ENCODE measurements around the gene TPM1.

The TPM1 gene

DNA sequence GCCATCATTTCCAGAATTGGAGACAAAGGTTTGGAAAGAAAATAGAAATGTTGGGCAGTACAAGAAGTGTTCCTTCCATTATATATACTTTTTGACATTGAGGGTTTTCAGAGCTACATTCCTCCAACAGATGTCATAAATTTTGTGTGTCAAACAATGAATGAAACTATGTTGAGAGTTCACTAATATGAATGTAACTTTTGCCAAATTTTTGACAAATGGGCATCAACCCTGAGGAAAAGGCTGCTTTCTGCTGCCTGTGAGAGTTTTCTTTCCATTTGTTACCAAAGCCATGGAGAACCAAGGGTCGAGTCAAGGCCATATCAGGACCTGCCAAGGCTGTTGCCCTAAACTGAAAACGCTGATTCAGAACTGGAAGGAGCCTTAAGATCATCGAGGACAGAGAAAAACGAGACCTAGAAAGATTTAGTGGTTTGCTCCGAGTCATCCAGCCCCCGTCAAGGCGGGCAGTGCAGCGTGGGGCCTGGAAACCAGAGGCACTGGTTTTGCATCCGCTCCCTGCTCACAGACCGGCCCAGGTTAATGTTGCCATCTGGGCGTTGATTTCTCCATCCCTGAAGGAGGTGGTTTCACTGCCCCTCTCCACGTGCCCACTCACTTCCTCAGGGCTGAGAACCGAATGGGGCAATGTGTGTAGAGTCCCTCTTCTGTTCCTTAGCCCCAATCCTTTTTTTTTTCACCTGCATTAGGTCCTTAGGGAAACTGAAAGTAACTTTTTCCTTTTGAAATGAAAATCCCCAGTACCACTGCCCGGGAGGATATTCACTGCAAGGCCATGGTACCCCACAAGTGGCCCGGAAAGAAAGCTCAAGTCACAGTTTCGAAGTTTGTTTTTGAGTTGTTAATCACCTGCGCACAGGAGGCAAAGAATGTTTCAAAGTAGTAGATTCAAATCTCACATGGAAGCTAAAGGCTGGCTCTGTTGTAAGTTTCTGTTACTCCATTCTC is 32.8 kb downstream of the TPM1 start:
- no peak for DNase-seq (ENCODE audit: low read depth in 3 of 3)

DNA sequence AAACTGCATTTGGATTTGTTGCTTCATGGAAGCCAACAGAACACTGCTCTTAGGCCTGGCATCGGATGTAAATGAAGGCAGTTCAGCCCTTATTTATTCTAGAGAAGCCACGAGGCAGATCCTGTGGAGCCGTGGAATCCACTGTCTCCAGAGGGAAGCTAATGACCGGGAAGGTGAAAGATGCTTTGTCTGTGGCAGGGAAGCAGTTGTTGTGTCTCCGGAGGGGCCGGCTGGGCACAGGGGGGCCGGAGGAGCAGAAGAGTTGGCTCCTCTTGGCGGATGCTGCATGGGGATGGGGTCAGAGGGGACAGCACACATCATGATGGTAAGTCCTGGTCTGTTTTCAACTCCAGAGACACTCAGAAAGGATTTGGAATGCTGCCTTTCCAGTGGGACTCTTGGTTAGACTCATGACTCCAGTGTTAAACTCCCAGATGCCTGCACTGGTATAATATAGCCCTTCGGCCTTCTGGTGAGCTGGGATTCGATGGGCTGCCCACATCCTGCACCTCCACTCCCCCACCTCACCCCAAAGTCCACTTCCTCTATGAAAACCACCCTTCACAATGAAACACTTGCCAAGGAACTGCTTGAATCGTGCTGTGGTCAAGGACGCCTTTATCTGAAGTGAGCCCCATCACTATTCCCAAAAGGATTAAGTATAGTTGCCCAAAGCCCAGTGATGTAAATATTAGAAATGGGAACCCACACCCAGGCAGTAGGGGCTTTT is 33.6 kb downstream of the TPM1 start:
- no peak for DNase-seq (ENCODE audit: low read depth in 3 of 3)

DNA sequence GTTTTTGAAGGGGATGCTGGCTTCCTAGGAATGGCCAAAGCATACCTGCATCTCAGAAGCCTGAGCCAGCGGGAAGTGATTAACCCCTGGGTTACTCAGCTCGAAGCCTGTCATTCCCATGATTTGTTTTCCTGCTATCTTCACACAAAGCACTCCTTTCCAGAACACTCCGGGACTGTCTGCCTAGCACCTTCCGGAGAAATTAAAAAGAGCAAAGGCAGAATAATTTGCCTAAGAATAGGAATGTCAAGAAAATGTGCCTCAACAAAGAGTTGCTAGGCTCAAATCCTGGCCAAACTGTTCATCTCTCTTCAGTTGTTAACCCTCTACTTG is 34.1 kb downstream of the TPM1 start:
- no peak for DNase-seq (ENCODE audit: low read depth in 3 of 3)

DNA sequence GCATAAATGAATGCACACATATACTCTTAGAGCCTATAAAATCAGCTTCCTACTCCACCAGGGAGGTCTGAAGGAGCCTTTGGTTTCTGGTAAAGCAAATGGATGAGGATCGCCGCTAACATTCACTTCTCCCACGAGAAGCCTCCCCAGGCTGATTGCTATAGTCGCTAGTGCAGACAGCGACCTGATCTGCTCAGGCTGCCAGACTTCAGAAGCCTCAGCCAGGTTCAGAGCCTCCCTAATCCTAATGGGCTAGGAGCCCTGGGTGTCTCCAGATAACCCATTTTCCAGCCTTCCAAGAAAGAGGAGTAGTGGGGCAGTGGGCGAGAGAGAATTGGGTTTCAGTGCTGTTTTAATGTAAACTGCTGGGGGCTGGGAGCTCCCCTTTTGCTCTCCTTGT is 35.4 kb downstream of the TPM1 start:
- no peak for DNase-seq (ENCODE audit: low read depth in 3 of 3)

DNA sequence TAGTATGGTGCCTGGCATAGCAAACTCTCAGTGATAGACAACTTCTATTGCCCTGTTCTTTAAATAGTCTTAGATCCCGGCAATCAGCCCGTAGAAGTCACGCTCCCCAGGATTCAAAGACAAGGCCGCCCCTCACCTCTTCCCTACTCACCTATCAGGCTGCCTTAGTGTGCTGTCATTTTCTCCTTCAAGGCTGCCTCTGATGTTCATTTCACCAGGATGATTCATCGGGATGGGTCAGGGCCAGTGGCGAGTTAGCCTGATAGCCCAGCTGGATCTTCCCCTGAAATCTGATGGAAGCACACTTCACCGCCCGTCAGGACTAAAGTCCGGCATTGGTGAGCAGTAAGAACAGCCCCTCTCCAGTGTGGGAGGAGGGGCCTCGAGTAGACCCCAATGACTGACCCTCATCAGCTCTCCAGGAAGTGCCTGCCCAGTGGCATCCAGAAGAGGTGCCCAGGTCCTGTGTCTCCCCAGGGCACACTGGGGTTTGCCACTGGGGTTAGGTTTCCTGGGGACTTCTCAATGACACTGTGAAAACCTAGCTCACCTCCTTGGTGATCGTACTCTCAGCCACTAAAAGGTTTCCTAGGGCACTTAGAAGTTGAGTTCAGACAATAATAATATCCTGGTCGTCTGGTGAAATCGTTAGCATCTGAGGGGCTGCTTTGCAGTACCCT is 37.5 kb downstream of the TPM1 start:
- no peak for DNase-seq (ENCODE audit: low read depth in 3 of 3)

DNA sequence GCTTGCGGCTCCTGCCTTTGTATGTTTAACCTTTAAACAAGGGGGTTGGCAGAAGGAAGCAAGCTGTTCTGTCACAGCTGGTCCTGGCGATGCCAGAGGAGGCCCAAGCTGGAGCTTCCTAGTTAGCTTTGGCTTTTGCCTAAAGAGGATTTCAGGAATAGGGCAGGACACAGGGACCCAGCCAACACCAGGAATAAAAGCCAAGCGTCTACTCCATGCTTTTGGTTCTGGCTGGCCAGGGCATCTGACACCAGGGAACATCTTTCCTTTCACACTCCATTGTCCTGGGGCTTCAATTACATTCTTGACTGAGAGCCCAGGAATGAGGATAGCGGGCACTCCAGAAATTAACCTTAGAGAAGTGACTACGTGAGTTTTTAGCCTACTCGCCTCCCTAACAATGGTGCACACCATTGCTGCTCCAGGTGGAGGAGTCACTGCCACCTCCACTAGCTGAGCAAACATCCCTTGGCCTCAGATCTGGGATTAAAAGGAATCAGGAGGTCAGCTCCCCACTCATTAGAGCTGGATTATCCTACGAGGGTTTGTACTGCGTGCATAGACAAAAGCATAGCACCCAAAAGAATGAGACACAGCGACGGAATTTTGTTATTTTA is 38.2 kb downstream of the TPM1 start:
- no peak for DNase-seq (ENCODE audit: low read depth in 3 of 3)

DNA sequence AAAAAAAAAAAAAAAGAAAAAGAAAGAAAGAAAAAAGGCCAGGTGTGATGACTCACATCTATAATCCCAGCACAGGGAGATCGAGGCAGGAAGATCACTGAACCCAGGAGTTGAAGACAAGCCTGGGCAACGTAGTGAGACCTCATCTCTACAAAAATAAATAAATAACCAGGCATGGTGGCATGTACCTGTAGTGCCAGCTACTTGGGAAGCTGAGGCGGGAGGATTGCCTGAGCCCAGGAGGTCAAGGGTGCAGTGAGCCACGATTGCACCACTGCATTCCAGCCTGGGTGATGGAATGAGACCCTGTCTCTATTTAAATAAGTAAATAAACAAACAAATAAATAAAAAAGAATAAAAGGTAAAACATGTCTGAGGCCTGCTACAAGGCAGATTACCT is 39.8 kb downstream of the TPM1 start:
- DNase-seq (ENCODE audit: low read depth in 3 of 3): no peak

DNA sequence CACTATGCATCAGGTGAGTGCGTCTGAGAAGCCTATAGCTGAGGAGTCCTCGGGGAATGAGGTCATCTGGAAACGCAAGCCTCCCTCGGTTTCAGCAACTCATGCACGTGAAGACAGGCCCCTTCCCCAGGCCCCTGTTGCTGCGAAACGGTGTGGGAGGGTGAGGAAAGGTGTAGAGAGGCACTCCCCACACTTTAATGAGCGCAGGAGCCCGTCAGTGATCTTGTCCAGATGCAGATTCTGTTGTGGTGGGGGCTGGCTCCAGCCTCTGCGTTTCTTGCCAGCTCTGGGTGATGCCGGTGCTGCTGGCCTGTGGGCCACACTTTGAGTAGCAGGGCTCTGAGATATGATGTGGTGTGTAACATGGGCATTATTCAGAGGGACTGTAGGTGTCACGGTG is 40.5 kb downstream of the TPM1 start:
- no peak for DNase-seq (ENCODE audit: low read depth in 3 of 3)

DNA sequence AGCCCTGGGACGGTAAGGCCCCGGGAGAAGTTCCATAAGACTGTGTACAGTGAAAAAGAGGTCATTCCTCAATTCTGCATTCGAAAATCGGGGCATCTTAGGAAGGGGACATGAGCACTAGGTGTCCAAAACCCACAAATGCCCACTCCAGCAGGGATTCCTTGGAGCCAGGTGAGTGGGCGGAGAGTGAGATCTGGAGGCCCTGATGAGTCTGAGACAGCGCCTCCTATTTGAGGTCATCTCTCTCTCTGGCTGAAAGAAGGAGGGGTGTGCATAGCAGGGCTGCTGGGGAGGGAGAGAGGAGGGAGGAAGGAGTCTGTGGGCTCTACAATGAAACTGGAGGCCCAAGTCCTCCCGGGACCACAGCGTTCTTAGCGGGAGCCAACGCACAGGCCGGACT is 41.0 kb downstream of the TPM1 start:
- DNase-seq (ENCODE audit: low read depth in 3 of 3): no peak

DNA sequence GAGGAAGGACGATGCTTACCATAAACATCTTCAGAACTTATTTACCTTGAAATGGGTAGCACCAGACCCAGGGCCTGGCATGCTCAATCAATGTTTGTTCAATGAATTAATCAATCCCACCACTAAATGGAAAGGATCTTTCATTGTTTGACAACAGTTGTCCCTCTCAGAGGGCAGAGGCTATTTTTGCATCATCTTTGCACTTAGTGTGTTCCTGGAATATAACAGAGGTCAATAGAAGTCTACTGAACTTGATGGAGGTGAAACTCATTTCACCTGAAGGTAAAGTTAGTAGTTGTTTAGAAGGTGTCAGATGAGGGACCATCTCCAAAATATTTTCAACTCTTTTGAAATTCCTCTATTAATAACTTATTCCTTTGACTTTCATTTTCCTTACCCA is 42.3 kb downstream of the TPM1 start:
- no peak for DNase-seq (ENCODE audit: low read depth in 3 of 3)

DNA sequence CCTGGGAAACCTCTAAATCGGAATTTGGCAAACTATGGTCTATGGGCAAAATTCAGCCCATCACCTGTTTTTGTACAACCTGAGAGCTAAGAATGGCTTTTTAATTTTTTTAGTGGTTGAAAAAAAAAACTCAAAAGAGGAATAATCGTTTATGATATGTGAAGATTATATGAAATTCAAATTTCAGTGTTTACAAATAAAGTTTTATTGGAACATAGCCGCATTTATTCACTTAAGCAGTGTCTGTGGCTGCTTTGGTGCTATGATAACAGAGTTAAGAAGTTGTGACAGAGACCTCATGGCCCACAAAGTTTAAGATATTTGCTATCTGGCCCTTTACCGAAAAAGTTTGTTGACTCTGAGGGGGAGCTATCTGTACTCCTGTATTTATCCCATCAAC is 42.7 kb downstream of the TPM1 start:
- DNase-seq (ENCODE audit: low read depth in 3 of 3): no peak

DNA sequence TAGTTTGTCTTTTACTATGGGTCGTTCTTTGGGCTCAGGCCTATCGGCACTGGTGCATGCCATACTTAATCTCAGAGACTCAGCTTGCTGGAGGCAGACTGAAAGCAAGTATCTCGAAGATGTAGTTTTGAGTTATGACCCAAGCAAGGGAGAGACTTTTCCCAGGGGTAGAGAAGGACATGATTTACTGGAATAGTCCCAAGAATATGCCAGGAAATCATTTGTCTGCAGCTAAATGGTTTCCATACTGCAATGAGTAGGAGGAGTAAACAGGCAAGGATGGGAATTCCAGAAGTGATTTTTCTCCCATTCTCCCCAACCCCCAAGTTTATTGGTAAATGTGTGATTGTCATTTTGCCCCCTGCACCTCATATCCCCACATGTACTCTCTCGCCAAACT is 43.7 kb downstream of the TPM1 start:
- DNase-seq (ENCODE audit: low read depth in 3 of 3): no peak

DNA sequence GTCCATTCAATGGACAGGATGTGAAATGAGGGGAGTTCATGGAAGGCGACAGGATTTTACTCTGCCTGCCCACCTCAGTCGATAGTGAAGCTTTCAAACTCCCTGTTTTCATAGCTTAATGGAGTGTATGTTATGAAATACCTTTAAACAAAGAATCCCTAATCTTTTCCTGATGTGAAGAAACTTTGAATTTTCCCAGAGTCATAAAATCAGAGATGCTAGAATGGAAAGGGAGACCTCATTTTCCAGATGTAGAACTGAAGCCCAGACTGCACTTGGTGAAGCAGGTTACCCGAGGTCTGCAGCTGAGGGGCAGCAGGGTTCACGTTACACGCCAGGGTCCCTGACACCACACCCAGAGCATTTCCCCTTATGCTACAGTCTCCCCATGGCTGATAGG is 44.4 kb downstream of the TPM1 start:
- DNase-seq (ENCODE audit: low read depth in 3 of 3): no peak

DNA sequence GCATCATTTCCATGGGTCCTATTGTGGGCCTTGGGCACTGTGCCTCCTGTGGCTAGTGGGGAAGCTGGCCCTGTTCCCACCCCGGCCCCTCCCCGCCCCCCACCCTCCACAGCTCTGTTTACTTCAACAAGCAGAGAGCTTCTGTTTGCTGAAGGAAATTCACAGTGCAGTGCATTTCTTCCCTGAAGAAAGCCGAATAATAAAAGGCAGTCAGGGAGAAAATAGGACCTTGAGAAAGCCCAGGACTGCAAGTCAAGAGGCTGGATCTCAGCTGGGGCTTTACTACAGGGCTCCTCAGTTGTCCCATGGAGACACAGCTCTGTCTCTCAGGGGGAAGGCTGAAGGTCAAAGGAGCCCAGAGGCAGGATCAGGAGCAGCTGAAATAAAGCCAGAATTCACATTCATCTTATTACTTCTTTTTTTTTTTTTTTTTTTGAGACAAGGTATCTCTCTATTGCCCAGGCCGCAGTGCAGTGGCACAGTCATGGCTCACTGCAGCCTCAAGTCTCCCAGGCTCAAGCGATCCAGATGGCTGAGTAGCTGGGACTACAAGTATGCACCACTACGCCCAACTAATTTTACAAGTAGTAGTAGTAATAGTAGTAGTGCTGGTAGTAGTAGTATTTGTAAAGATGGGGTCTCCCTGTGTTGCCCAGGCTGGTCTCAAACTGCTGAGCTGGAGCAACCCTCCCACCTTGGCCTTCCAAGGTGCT is 46.1 kb downstream of the TPM1 start:
- DNase-seq (ENCODE audit: low read depth in 3 of 3): no peak

DNA sequence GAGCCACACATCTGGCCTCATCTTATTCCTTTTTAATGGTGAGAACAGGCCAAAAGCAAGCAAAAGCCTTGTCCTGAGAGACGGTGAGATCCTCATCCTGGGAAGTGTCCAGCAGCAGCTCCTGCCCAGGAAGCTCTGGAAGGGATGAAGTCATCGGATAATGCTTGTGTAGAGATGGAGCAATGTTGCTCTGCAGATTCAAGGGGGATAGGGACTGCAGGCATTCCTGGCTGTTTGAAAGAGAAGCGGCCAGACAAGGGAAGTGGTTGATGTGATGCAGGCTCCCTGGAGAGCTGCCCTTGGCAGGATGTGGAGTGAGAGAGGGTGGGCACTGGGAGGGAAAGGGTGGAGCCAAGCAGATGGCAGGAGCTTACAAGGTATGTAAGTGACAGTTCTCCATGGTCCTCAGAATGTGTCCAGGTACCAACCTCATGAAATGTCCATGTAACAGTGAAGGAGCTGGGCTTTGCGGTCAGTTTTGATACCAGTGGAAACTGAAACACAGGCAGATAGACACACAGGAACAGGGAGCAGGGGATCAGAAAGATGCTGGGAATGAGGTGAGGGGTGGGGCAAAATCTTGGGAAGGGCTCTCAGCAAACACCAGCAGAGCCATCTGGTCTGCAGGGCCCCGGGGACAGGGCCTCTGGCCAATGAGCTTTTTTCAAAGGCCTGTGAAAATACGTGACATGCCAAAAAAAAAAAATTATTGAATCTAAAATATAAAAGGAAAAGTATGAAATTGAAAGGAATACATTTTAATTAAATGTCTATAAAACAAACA is 46.9 kb downstream of the TPM1 start:
- no peak for DNase-seq (ENCODE audit: low read depth in 3 of 3)

DNA sequence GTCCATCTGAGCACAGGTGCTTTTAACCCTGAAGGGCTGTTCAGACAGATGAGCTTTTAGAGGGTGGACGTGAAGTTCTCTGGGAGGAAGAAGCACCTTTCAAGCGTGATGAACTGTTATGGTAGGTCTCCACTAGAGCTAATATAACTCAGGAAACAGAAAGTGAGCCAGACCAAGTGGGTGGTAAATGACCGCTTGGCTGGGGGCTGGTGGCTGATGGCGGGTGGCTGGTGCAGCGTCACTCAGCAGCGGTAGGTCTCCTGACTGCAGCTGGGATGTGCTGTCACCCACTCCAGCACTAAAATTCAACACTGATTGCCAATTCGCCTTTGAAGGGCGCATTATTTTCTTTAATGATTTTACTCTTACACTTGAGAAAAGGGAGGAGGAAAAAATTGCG is 47.9 kb downstream of the TPM1 start:
- DNase-seq (ENCODE audit: low read depth in 3 of 3): no peak

DNA sequence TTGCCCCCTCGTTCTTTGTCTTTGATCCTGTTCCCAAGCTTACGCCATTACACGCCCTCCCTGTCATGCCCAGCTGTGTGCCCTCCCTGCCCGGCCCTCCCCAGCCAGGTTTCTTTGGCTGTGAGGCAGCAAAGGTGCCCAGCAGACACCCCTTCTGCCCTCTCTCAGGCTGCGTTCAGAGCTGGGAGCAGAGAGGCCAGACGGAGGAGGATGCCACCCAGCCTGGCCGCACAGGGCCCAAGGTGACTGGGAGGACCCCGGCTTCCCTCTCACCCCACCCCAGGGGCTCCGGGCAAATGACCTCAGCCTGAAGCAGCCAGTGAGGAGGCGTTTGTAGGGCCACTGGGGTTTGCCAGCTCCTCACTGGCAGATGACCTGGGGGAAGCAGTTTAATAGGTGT is 48.3 kb downstream of the TPM1 start:
- no peak for DNase-seq (ENCODE audit: low read depth in 3 of 3)

DNA sequence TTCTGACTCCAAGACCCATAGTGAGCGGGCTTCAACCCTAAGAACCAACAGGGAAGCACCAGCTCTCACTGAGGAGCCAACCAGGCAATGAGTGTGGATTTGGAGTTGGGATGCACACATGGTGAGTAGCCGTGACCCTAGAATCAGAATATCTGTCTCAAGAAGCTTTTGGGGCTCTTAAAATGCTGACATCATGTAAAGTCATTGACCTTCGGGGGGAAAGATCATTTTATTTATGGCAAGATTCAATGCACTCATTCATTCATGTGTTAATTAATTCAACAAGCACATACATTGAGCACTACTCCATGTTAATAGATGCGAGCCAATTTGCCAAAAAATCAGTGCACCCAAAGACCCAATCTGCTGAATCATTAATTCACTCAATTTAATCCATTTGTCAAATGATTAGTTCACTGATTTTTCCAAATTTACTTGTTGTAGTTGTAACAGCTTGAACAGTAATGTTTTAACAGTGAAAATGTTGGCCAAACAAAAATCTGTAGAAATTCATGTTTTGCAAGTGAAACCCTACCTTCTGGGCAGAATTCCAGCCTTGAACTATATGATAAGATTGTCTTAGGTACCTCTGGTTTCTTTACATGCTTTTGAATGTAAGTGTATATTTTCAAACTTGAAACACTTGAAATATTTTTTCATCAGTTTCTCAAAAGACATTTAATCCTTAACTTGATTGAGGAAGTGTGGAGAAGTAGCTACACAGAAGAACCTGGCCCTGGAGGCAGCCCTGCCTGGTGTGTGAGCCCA is 49.3 kb downstream of the TPM1 start:
- DNase-seq (ENCODE audit: low read depth in 3 of 3): no peak

DNA sequence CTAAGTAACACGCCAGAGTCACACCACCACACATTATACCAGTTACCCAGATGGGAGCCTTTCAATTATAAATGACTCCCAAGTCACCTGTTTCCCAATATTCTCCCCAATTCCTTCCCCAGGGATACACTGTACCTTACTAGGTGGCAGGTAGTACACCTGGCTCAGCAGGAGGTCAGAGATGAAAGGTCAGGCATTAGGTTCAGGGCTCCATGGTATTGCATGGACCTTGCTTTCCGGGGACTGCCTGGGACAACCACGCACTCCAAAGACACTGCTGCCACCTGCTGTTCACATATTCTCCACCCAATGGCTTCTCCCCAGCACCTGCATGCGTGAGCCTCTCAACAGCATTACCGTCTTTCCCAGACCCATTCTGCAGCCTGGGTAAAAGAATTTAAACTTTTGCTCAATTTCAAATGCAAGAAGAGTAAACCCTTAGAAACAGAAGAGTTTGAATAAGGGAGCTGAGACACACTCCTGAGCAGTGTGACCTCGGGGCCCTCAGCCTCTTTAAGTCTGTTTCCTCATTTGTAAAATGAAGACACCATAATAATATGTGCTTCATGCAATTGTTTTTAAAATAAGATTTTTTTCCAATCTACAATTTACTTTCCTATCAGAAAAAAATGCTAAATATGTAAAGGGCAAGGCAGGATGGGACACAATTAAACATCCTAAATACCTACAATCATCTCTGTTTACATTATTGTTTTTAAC is 51.1 kb downstream of the TPM1 start:
- peak; percentile 36 to 75 (median 55) for DNase-seq (ENCODE audit: low read depth in 3 of 3)

All from stimulated activated CD4-positive, alpha-beta T cell treated with anti-CD3 and anti-CD28 coated beads, TNF-alpha, amount 100 ng/mL, for 48 hours (primary cell).